GM12873 (cell line): Measurements from ENCODE around the gene IRF6.
A peak's percentile ranks its signal among the peaks of the same experiment; 100 is the strongest.

Experiments used
- CTCF ChIP-seq: IDR thresholded peaks from 2 replicates; pipeline ENCODE4 v1.5.1; 2012; ENCODE audit warnings: low read depth, mild to moderate bottlenecking, moderate library complexity, low read length, control low read depth; ENCODE audit not compliant: insufficient read depth; ENCODE audit errors: missing control alignments

Gene IRF6

GRCh38 chr1:209802780-209803152 is 3.2 kb downstream of the IRF6 start:
- TF ChIP-seq CTCF: no peak

DNA sequence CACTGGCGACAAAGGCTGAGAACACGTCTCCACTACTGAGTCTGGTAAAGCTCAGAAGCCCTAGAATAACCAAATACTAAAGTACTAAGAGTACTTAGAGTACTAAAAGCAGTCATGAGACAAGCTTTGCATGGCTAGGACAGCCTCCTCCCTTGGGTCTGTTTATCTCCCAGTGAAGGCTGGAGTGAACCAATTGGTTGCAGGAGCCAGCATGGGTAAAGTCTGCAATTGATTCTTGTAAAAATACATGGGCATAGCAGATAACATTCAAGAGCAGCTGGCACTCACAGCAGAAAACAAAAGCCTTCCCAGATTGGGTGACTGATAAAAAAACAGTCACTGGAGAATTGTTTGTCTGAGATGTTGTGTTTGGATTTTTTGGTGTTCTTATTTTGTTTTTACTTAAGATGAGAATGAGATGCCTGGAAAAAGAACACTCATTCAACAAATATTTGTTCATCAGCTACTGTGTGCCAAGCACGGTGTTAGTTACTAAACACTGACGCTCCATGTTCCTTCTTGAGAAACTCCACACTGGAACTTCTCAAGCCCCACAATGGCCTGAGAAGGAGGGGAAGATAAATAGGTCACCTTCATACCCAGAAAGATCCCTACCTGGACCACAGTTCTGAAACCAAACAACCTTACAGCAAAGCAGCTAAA is 3.7 kb downstream of the IRF6 start:
- no peak for TF ChIP-seq CTCF

DNA sequence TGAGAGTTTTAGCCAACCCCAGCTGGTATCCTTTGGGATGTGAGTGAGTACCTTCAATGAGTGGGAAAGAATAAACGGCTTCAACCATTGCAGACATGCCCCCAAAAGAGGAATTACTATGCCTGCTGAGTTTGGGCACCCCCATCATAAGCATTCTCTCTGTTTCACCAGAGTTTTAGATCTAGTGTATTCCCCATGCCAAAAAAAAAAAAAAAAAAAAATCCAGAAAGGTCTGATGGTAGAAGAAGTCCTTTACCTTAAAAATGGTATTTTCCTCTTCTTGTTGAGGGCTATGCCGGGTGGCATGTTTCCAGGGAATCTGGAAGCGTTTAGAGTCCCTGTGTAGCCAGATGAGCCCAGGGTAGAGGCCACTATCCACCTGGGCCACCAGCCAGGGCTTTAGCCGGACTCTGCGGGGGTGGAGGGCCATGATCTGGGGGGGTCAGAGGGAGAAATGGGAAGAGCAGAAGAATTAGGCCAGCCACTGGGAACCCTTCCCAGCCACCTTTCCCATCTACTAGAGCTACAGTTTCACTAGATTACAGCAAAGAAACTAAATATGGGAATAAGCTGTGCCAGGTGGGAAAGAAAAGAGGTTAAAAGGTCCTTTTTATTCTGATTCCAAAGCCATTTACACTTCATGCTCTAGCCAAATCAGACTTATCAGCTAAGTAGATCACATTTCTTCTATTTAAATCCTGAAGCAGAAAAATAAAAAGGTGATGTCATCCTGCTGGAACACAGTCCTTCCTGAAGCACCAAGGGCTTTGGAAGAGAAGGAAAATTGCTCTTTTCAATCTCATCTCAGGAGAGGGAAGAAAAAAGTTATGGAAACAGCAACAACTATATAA is 4.7 kb downstream of the IRF6 start:
- TF ChIP-seq CTCF: no peak

DNA sequence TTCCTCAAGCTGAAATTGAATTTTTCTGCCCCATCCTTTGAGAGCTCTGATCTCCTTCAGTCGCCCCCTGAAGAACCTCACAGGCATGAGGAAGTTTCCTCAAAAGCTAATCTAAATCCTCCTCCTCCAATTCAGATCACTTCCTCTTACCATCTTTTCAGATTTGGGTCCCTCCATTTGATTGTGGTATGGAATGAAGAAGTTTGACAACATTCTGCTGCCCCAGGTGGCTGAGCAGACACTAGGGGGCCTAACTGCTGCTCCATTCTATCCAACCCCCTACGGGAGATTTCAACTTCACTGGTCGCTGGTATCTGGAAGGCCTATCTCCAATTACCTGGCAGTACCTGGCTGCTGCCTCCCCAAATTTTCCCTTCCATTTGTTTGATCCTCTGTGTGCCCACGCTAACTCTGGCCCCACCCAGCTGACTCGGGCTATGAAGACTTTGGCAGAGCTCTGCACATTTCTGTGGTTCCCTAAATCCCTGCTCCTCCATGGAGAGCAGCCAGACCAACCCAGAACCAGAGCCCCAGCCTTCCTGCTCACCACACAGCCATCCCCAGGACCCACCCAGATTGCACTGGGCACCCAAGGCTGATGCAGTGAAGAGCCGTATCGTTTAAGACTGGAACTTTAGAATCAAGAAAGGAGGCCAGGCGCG is 7.8 kb downstream of the IRF6 start:
- TF ChIP-seq CTCF: peak; percentile 25

DNA sequence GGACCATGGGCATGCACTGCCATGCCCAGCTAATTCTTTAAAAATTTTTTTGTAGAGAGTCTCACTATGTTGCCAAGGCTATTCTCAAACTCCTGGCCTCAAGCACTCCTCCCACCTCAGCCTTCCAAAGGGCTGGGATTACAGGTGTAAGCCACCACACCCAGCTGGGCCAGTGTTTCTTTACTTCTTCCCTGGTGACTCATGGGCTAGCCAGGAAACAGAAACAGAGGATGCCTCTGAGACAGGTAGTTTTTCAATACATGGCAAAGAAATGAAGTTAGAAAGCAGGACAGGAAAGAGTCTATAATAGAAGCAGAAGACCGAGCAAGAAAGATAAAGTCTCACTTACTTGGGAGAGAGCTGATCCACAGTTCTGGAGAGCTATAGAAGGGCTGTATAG is 14.0 kb downstream of the IRF6 start:
- TF ChIP-seq CTCF: no peak

- TF ChIP-seq CTCF: no peak
Measured at GRCh38 chr1:209790286-209791193, 15.4 kb downstream of the IRF6 start.
